HG02642 (cell line): ENCODE results near the gene MTARC2.

Source experiments
- ATAC-seq: cut with Tn5 transposase; IDR thresholded peaks from one replicate; pipeline ENCODE4 v1.9.1; 2021; ENCODE audit warnings: mild to moderate bottlenecking; ENCODE audit not compliant: unreplicated experiment, poor library complexity

MTARC2 gene

DNA sequence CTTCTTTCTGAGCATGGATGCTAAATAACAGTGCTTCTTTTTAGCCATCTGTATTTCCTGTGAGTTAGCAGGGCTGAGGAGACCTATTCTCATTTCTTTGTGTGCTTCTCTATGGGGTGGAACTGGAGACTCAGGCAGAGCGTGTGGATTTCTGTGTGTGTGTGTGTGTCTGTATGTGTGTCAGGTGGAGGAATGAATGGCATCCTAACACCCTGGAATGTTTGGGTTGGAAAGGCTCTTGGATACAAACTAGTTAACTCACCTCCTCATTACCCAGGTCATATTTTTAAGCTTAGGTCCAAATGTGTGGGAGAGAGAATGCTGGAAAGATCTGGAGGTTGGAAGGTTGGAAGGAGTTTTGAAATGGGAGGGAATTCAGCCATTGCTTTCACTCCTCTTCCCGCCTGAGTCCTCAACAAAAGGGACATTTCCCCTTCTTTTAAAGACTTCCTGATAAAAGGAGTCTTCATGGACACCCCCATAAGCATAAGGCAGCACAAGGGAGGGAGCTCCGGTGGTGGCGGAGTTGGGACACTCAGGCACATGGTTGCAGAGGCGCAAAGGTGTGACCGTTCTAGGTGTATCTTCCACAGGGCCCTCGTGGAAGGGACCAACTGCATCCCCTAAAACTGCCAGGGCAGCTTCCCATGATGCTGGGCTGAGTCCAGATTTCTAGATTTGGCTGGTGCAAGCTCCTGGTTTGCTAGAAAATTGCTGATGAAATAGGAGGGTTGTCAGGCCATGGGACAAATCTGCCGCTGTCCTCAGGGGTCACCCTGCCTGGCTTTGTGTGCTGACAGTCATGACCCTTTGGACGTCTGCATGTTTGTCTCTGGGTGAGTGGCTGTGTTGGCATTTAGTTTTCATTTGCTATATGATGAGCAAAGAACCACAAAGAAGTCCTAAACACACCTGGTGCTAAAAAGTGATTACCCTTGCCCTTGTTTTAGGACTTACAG lies 76.2 kb downstream of the MTARC2 start:
- no peak for ATAC-seq

GRCh38 chr1:220825819-220826551 lies 77.9 kb downstream of the MTARC2 start:
- ATAC-seq = no peak

DNA sequence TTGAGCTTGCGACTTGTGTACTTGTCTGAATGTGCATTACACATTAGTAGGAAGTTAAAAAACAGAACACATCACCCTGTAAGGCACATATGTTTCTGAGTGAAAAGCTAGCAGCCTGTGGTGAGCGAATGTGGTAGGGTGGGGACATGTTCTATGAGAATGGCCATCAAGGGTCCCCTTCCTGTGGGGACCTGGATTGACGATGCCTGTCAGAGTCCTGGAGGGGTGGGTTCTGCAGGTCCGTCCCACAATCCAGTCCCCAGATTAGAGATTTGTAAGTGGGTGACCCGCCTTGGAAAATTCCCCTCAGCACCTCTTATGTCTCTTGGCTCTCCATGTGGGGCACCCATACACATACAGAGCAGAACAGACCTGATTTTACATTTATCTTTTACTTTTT lies 78.6 kb downstream of the MTARC2 start:
- ATAC-seq = no peak

- no peak for ATAC-seq
Observed at GRCh38 chr1:220827445-220828178, 79.5 kb downstream of the MTARC2 start.

- no peak for ATAC-seq
Observed at GRCh38 chr1:220828179-220828490, 80.0 kb downstream of the MTARC2 start.

- ATAC-seq = no peak
Observed at GRCh38 chr1:220828950-220829586, 80.9 kb downstream of the MTARC2 start.

GRCh38 chr1:220833436-220833835 lies 85.3 kb downstream of the MTARC2 start:
- ATAC-seq = no peak
